Pons (tissue), 1 donor: ENCODE measurements around the gene ACER3.
A peak's percentile ranks its signal among the peaks of the same experiment; 100 is the strongest.
"Not testable (repeated sequence)": the region's sequence is repeated elsewhere in the genome, so short reads cannot be mapped to it uniquely, and the experiment has no call there.

Experiments
- DNase-seq: peaks from one replicate; pipeline ENCODE4 v3.0.0-alpha.2; 2016; ENCODE audit warnings: low spot score

ACER3 gene

GRCh38 chr11:76860539-76861475 lies at the start of gene ACER3:
Gene ACER3 (plus strand): TSS chr11:76860918. CDS start chr11:76860977, 59 bp downstream.
- peak; percentile 93 for DNase-seq

GRCh38 chr11:76811259-76811658 lies 49.5 kb upstream of the ACER3 start:
- DNase-seq = no peak

DNA sequence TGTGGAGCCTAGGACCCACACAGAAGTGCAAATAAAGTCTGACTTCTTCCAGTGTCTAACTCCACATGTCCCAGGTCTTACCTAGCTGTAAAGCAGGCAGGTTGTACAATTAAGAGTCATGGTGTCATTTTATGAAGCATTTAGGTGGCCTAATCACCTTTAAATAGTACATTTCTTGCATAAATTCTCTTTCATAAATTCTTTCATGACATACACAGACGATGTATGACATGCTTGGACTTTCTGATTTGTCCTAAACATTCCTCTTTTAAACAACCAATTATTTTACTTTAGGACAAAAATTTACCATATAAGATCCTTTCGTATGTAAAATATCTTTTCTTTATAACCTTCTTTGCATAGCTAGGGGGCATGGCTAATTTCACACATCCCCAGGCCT lies 46.3 kb upstream of the ACER3 start:
- DNase-seq = no peak

DNA sequence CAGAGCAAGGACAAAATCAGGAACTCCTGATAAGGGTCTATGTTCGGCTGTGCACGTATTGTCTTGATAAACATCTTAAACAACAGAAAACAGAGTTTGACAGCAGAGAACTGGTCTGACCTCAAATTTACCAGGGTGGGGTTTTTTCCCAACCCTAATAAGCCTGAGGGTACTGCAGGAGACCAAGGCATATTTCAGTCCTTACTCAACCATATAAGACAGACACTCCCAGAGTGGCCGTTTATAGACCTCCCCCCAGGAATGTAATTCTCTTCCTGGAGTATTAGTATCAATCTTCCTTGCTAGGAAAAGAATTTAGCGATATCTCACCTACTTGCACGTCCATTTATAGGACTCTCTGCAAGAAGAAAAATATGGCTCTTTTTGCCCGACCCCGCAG lies 45.0 kb upstream of the ACER3 start:
- not testable (repeated sequence) for DNase-seq

- DNase-seq = no peak
Measured at GRCh38 chr11:76820184-76820566, 40.5 kb upstream of the ACER3 start.

DNA sequence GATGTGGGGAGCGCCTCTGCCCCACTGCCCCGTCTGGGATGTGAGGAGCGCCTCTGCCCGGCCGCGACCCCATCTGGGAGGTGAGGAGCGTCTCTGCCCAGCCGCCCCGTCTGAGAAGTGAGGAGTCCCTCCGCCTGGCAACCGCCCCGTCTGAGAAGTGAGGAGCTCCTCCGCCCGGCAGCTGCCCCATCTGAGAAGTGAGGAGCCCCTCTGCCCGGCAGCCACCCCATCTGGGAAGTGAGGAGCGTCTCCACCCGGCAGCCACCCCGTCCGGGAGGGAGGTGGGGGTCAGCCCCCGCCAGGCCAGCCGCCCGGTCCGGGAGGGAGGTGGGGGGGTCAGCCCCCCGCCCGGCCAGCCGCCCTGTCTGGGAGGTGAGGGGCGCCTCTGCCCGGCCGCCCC lies 39.3 kb upstream of the ACER3 start:
- not testable (repeated sequence) for DNase-seq

DNA sequence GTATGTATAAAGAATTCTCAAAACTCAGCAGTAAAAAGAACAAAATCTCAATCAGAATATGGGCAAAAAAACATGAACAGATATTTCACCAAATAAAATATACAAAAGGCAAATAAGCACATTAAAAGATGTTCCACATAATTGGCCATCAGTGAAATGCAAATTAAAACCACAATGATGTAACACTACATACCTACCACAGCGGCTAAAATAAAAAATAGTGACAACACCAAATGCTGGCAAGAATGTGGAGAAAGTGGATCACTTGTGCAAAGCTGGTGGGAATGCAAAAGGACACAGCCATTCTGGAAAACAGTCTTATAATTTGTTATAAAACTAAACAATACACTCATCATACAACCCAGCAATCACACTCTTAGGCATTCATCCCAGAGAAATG lies 38.3 kb upstream of the ACER3 start:
- DNase-seq = no peak

- DNase-seq = no peak
Measured at GRCh38 chr11:76823481-76824028, 37.2 kb upstream of the ACER3 start.

GRCh38 chr11:76824083-76824939 lies 36.4 kb upstream of the ACER3 start:
- DNase-seq = no peak

DNA sequence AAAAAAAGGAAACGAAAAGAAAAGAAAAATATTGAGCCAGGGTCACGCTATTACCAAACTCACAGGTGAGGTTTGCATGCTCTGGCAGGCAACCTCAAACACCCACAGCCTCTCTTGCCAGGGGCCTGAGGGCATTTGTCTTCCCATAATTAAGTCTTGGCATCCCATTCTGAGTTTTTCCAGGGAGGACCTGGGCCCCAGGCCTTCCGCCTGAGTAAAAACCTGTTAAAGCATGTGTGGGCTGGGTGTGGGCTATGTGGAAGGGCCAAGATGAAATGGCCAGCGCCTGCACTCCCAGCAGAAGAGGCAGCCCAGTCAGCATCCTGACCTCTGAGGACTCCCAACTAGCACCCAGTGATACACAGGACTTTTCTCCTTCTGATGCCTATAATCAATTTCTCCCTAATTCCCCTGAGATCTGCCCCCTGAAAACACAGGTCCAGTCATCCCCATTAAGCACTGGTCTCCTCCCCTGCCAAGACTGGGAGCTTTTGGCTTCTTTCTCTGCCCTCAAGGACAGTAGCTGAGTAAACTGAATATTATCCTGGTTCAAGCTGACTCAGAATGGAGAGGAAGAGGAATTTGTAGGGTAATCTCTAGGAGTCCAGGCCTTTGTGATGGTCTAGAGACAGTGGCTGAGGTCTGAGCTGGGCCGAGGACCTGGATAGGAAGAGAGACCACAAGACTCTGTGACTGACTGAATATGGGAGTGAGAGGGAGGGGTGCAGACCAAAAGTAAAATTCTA lies 35.6 kb upstream of the ACER3 start:
- DNase-seq = no peak

- no peak for DNase-seq
Measured at GRCh38 chr11:76825726-76826396, 34.9 kb upstream of the ACER3 start.

DNA sequence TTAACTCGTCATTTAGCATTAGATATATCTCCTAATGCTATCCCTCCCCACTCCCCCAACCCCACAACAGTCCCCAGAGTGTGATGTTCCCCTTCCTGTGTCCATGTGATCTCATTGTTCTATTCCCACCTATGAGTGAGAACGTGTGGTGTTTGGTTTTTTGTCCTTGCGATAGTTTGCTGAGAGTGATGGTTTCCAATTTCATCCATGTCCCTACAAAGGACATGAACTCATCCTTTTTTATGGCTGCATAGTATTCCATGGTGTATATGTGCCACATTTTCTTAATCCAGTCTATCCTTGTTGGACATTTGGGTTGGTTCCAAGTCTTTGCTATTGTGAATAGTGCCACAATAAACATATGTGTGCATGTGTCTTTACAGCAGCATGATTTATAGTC lies 34.2 kb upstream of the ACER3 start:
- not testable (repeated sequence) for DNase-seq

GRCh38 chr11:76827005-76827404 lies 33.7 kb upstream of the ACER3 start:
- not testable (repeated sequence) for DNase-seq

GRCh38 chr11:76830639-76831327 lies 29.9 kb upstream of the ACER3 start:
- DNase-seq = no peak

- DNase-seq = no peak
Measured at GRCh38 chr11:76831686-76832310, 28.9 kb upstream of the ACER3 start.

- no peak for DNase-seq
Measured at GRCh38 chr11:76832361-76832760, 28.4 kb upstream of the ACER3 start.

- DNase-seq = no peak
Measured at GRCh38 chr11:76834151-76834550, 26.6 kb upstream of the ACER3 start.

GRCh38 chr11:76835036-76835435 lies 25.7 kb upstream of the ACER3 start:
- no peak for DNase-seq

- DNase-seq = peak; percentile 42
Measured at GRCh38 chr11:76835928-76836612, 24.6 kb upstream of the ACER3 start.
